DMS153 treated with DMSO at 0.1 percent for 48 hours (cell line): Measurements from ENCODE around the gene RAB2B.
A peak's percentile ranks its signal among the peaks of the same experiment; 100 is the strongest.

Experiments used
- DNase-seq: peaks from one replicate; lab custom pipeline; 2025; ENCODE audit not compliant: unreplicated experiment; lab: John Stamatoyannopoulos, UW

Gene RAB2B

GRCh38 chr14:21476925-21477681 is at the start of gene RAB2B, which contains the start of gene TOX4:
RAB2B (minus strand) TSS chr14:21476959; CDS start chr14:21476872, 87 bp downstream.
TOX4 (plus strand) TSS chr14:21477195; CDS start chr14:21477279, 84 bp downstream.
- peak; percentile 94 for DNase-seq

- DNase-seq, result peak; percentile 47
Observed at GRCh38 chr14:21525962-21526671, 49.4 kb upstream of the RAB2B start, which contains the start of gene SALL2. SALL2 (minus strand) TSS chr14:21526346; CDS start chr14:21526127, 219 bp downstream.

GRCh38 chr14:21525571-21525961 is 48.8 kb upstream of the RAB2B start:
- DNase-seq, result no peak

- no peak for DNase-seq
Observed at GRCh38 chr14:21524575-21525490, 48.1 kb upstream of the RAB2B start.

GRCh38 chr14:21523203-21523602 is 46.4 kb upstream of the RAB2B start:
- no peak for DNase-seq

- DNase-seq, result no peak
Observed at GRCh38 chr14:21521501-21521900, 44.7 kb upstream of the RAB2B start.

GRCh38 chr14:21520767-21521166 is 44.0 kb upstream of the RAB2B start:
- DNase-seq, result no peak

GRCh38 chr14:21518725-21519124 is 42.0 kb upstream of the RAB2B start:
- DNase-seq, result no peak

GRCh38 chr14:21514341-21514740 is 37.6 kb upstream of the RAB2B start:
- DNase-seq, result no peak

- peak; percentile 97 for DNase-seq
Observed at GRCh38 chr14:21510735-21511657, 34.2 kb upstream of the RAB2B start, which contains the start of gene METTL3. METTL3 (minus strand) TSS chr14:21511340; CDS start chr14:21511223, 117 bp downstream.

- no peak for DNase-seq
Observed at GRCh38 chr14:21509432-21510143, 32.8 kb upstream of the RAB2B start.

- no peak for DNase-seq
Observed at GRCh38 chr14:21506557-21506956, 29.8 kb upstream of the RAB2B start.

GRCh38 chr14:21505012-21505553 is 28.3 kb upstream of the RAB2B start:
- DNase-seq, result no peak

GRCh38 chr14:21503376-21503775 is 26.6 kb upstream of the RAB2B start:
- no peak for DNase-seq

GRCh38 chr14:21501568-21501967 is 24.8 kb upstream of the RAB2B start:
- DNase-seq, result no peak

GRCh38 chr14:21498540-21499526 is 22.1 kb upstream of the RAB2B start:
- DNase-seq, result peak; percentile 46

GRCh38 chr14:21496453-21496852 is 19.7 kb upstream of the RAB2B start:
- DNase-seq, result no peak
